HepG2 (cell line): ENCODE results near the gene MYRIP. TPM values are rescaled to one million over a fixed set of nuclear protein-coding genes. Genes with fewer than 3 reads are reported as not detected.

Experiments
- ATAC-seq: fragments of 200-7000 bp; cut with Tn5 transposase; 3 replicates; pipeline ENCODE4 v1.9.1; 2020; ENCODE audit warnings: mild to moderate bottlenecking, moderate library complexity
- BruUV-seq: library from RNA; stranded (reverse); fragments of 400-500 nt; replicated peaks from 2 replicates; lab custom pipeline; 2021; lab: Mats Ljungman, UMichigan
- CTCF ChIA-PET: fragments of 300-600 bp; formaldehyde crosslinking; extraction: SDS; loops from one replicate; lab custom pipeline; 2021; ENCODE audit warnings: low total read pairs, inconsistent platforms, low intra/inter-chr PET ratio; lab: Yijun Ruan, JAX
- POLR2A ChIA-PET: fragments of 350-600 bp; sonication (Branson Sonifier 250); formaldehyde crosslinking; loops from one replicate; lab custom pipeline; 2020; ENCODE audit warnings: antibody characterized with exemption, inconsistent platforms; lab: Yijun Ruan, JAX
- DNase-seq: peaks from one replicate; pipeline ENCODE4 v3.0.0-alpha.2; 2015; ENCODE audit warnings: low spot score
- FAIRE-seq: peaks from 3 replicates; lab custom pipeline; 2011; peaks lifted over from hg19 to GRCh38; lab: Jason Lieb, UNC
- H2AFZ ChIP-seq: one replicate; pipeline ENCODE4 v1.6.1; 2011; ENCODE audit warnings: low read length, inconsistent platforms
- H3K27ac ChIP-seq: fragments of 300-600 bp; 3 replicates; pipeline ENCODE4 v1.8.0; 2011; ENCODE audit warnings: mixed run types, mild to moderate bottlenecking, mixed read lengths, low read length, inconsistent platforms; ENCODE audit not compliant: insufficient read depth; ENCODE audit errors: extremely low read length
- H3K27me3 ChIP-seq, 2 experiments: fragments of 200-600 bp in 1 of 2; 2 replicates in 1 of 2; 3 replicates in 1 of 2; pipeline versions ENCODE4 v1.6.0 to v1.8.0; 2011; ENCODE audit warnings: low read length in 2 of 2, mild to moderate bottlenecking in 2 of 2, moderate library complexity in 2 of 2, inconsistent platforms in 1 of 2; ENCODE audit not compliant: insufficient read depth in 2 of 2, control insufficient read depth in 1 of 2
- H3K36me3 ChIP-seq, 2 experiments: fragments of 200-600 bp in 1 of 2; replicated peaks in 1 of 2; 2 replicates in 1 of 2; 3 replicates in 1 of 2; pipeline versions ENCODE4 v1.5.1 to v1.8.0; 2011; ENCODE audit warnings: low read length in 2 of 2, inconsistent platforms in 1 of 2; ENCODE audit not compliant: insufficient read depth in 2 of 2, control insufficient read depth in 1 of 2
- H3K4me1 ChIP-seq: 2 replicates; pipeline ENCODE4 v1.5.1; 2012; ENCODE audit warnings: low read length, inconsistent platforms; ENCODE audit not compliant: insufficient read depth
- H3K4me2 ChIP-seq: 2 replicates; pipeline ENCODE4 v1.6.0; 2011; ENCODE audit warnings: low read depth, low read length, inconsistent platforms
- H3K4me3 ChIP-seq, 3 experiments: fragments of 200-600 bp in 1 of 3; sonication (generic), shearing (Covaris generic) in 1 of 3; replicated peaks in 1 of 3; 2 replicates each; pipeline ENCODE4 v1.5.1; 2011 to 2016; ENCODE audit warnings: low read length in 3 of 3, inconsistent platforms in 2 of 3, low read depth in 2 of 3, mild to moderate bottlenecking in 2 of 3, control low read depth in 1 of 3, mixed read lengths in 1 of 3; ENCODE audit not compliant: insufficient read depth in 1 of 3
- H3K79me2 ChIP-seq: one replicate; pipeline ENCODE4 v1.6.1; 2011; ENCODE audit warnings: low read length, inconsistent platforms; ENCODE audit not compliant: insufficient read depth
- H3K9ac ChIP-seq: 2 replicates; pipeline ENCODE4 v1.6.0; 2011; ENCODE audit warnings: mild to moderate bottlenecking, low read depth, low read length, inconsistent platforms; ENCODE audit not compliant: insufficient read depth
- H3K9me3 ChIP-seq: 2 replicates; pipeline ENCODE4 v1.5.1; 2012; ENCODE audit warnings: mild to moderate bottlenecking, low read length
- H4K20me1 ChIP-seq: 2 replicates; pipeline ENCODE4 v1.6.0; 2011; ENCODE audit warnings: inconsistent platforms, mild to moderate bottlenecking, low read length, moderate library complexity; ENCODE audit not compliant: insufficient read depth
- CEBPB ChIP-seq: IDR thresholded peaks from 2 replicates; pipeline ENCODE4 v1.6.1; 2011; ENCODE audit warnings: low read depth, low read length, improper control_type of control experiment, borderline replicate concordance
- CERS6 ChIP-seq: sonication (generic); formaldehyde crosslinking; IDR thresholded peaks from 2 replicates; pipeline ENCODE4 v1.5.0; 2020; ENCODE audit warnings: missing genetic modification reagents
- ETV5 ChIP-seq: IDR thresholded peaks from 2 replicates; pipeline ENCODE4 v1.6.1; 2018; ENCODE audit warnings: missing biosample characterization, missing genetic modification reagents, inconsistent platforms, borderline replicate concordance
- MBNL3 ChIP-seq: fragments of 250-450 bp; sonication (Bioruptor Pico); conservative IDR thresholded peaks from 2 replicates; pipeline ENCODE4 v1.8.0; 2022; ENCODE audit warnings: mild to moderate bottlenecking, inconsistent platforms
- NONO ChIP-seq, 2 experiments: fragments of 450-650 bp in 1 of 2; sonication (generic) in 1 of 2; formaldehyde crosslinking in 1 of 2; IDR thresholded peaks in 1 of 2; conservative IDR thresholded peaks in 1 of 2; 2 replicates each; pipeline versions ENCODE4 v1.6.1 to v1.8.0; 2017 to 2022; ENCODE audit warnings: mild to moderate bottlenecking in 1 of 2, missing genetic modification reagents in 1 of 2, moderate library complexity in 1 of 2
- RBFOX2 ChIP-seq: fragments of 200-400 bp; formaldehyde crosslinking; IDR thresholded peaks from 2 replicates; pipeline ENCODE4 v1.6.1; 2017; ENCODE audit warnings: low read depth, mild to moderate bottlenecking, low read length
- RFXAP ChIP-seq: sonication (generic); formaldehyde crosslinking; IDR thresholded peaks from 2 replicates; pipeline ENCODE4 v1.4.0; 2020; ENCODE audit warnings: missing genetic modification reagents, borderline replicate concordance
- SP5 ChIP-seq: IDR thresholded peaks from 2 replicates; pipeline ENCODE4 v1.6.1; 2016; ENCODE audit warnings: low read depth, borderline replicate concordance
- ZBTB49 ChIP-seq: sonication (generic); formaldehyde crosslinking; IDR thresholded peaks from 2 replicates; pipeline ENCODE4 v1.4.0; 2020; ENCODE audit warnings: missing genetic modification reagents, borderline replicate concordance
- ZNF253 ChIP-seq: sonication (generic); formaldehyde crosslinking; IDR thresholded peaks from 2 replicates; pipeline ENCODE4 v1.8.0; 2022; ENCODE audit warnings: mild to moderate bottlenecking, missing genetic modification reagents, borderline replicate concordance
- ZNF256 ChIP-seq: sonication (generic); formaldehyde crosslinking; conservative IDR thresholded peaks from 2 replicates; pipeline ENCODE4 v1.4.0; 2020; ENCODE audit warnings: missing genetic modification reagents
- ZNF280D ChIP-seq: sonication (generic); formaldehyde crosslinking; IDR thresholded peaks from 2 replicates; pipeline ENCODE4 v1.5.1; 2020; ENCODE audit warnings: mild to moderate bottlenecking, missing genetic modification reagents
- ZNF331 ChIP-seq: sonication (generic); formaldehyde crosslinking; IDR thresholded peaks from 2 replicates; pipeline ENCODE4 v1.4.0; 2020; ENCODE audit warnings: missing genetic modification reagents
- ZNF362 ChIP-seq: sonication (generic); formaldehyde crosslinking; IDR thresholded peaks from 2 replicates; pipeline ENCODE4 v1.4.0; 2020; ENCODE audit warnings: missing genetic modification reagents, mild to moderate bottlenecking, borderline replicate concordance
- ZNF598 ChIP-seq: sonication (generic); formaldehyde crosslinking; IDR thresholded peaks from 2 replicates; pipeline ENCODE4 v1.5.1; 2020; ENCODE audit warnings: mild to moderate bottlenecking, missing genetic modification reagents, borderline replicate concordance
- WGBS: methylation state at CpG from one replicate; pipeline ENCODE4 v1.1.6; 2017; ENCODE audit warnings: low lambda C conversion rate; 5-methylcytosine and 5-hydroxymethylcytosine counted together
- in situ Hi-C: cut with HindIII; loops from 2 replicates; pipeline ENCODE4 v1.10.0; 2017; ENCODE audit warnings: low pct_unique_long_range_greater_than_20kb; ENCODE audit not compliant: extremely low pct_ligation_motif_present
- intact Hi-C: fragments of 100-400 bp; cut with micrococcal nuclease; formaldehyde crosslinking; loops from one replicate; pipeline ENCODE4 v1.10.0; 2022; ENCODE audit not compliant: unreplicated experiment
- polyA plus RNA-seq, 8 experiments: library from polyadenylated mRNA; depleted of rRNA in 3 of 8; stranded (reverse) in 7 of 8; unstranded in 1 of 8; fragments of >200 nt; fragmentation: Illumina TruSeq in 4 of 8; extraction: Trizol in 4 of 8; gene quantifications; 2 replicates each; pipeline versions ENCODE4 v1.2.1 to v1.2.3, GENCODE V29; 2011 to 2016; ENCODE audit warnings: low read depth in 4 of 8, missing spikeins in 1 of 8, mixed read lengths in 1 of 8; ENCODE audit not compliant: insufficient read depth in 1 of 8
- total RNA-seq, 5 experiments: library from RNA; depleted of rRNA; stranded (reverse); fragments of >200 nt; fragmentation: Illumina TruSeq; extraction: Trizol; gene quantifications; 2 replicates each; pipeline ENCODE4 v1.2.3, GENCODE V29; 2016; ENCODE audit warnings: low read depth in 1 of 5
- TF ChIP-seq, protein P1 (sequence below): fragments of 450-650 bp; IDR thresholded peaks from 2 replicates; pipeline ENCODE4 v1.6.1; 2017

Gene MYRIP
- total and polyA plus RNA-seq, 2 of the 13 experiments (the other 11 are each of a cell fraction or from before 2014, with no cell fraction given): 0.64 to 0.84 TPM

GRCh38 chr3:40181182-40181581, 371.8 kb downstream of the MYRIP start:
- in situ Hi-C loops: loop anchor here (25.0 kb wide), 1 partner anchor 469 kb away; no protein-coding TSS in a partner anchor
- Histone ChIP-seq H3K36me3 (no peaks in the 10 kb centered on the region), H3K4me2 (no peak overlapping the region), H3K9ac (no peak overlapping the region), H3K27ac (no peak overlapping the region), H3K9me3 (no peaks in the 10 kb centered on the region), H3K27me3 (no peaks in the 10 kb centered on the region), H3K79me2 (no peaks in the 10 kb centered on the region), H3K4me3 (no peak overlapping the region), H2AFZ (no peak overlapping the region), H4K20me1 (no peaks in the 10 kb centered on the region), H3K4me1 (no peaks in the 10 kb centered on the region)
- ATAC-seq: 0 out of 3 replicates have a peak, but pooled peaks have one; percentile 39
- BruUV-seq: no TSS peak
- POLR2A ChIA-PET: no interaction called here
- FAIRE-seq: no peak
- intact Hi-C loops: no loop called here
- CTCF ChIA-PET: no interaction called here
- no peak for DNase-seq
- 46% methylated on average over 3 of the region's 3 CpGs for WGBS
- TF ChIP-seq ZBTB49 (CRISPR knock-in tag) (no peak), ZNF256 (no peak), ETV5 (CRISPR knock-in tag) (no peak), MBNL3 (CRISPR knock-in tag) (no peak), CERS6 (CRISPR knock-in tag) (no peak), ZNF280D (CRISPR knock-in tag) (no peak), CEBPB (no peak), ZNF362 (CRISPR knock-in tag) (no peak), ZNF598 (CRISPR knock-in tag) (no peak), ZNF253 (CRISPR knock-in tag) (no peak), RBFOX2 (no peak), NONO (IDR thresholded peaks at IDR 0.05) (no peak), NONO (CRISPR knock-in tag; conservative IDR thresholded peaks at IDR 0.05) (no peak), SP5 (CRISPR knock-in tag) (no peak), ZNF331 (CRISPR knock-in tag) (no peak), RFXAP (CRISPR knock-in tag) (no peak)
- TF ChIP-seq, protein P1, sequence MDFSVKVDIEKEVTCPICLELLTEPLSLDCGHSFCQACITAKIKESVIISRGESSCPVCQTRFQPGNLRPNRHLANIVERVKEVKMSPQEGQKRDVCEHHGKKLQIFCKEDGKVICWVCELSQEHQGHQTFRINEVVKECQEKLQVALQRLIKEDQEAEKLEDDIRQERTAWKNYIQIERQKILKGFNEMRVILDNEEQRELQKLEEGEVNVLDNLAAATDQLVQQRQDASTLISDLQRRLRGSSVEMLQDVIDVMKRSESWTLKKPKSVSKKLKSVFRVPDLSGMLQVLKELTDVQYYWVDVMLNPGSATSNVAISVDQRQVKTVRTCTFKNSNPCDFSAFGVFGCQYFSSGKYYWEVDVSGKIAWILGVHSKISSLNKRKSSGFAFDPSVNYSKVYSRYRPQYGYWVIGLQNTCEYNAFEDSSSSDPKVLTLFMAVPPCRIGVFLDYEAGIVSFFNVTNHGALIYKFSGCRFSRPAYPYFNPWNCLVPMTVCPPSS: no peak
